ENCODE results near the gene GSTA5. TPM values are rescaled to one million over a fixed set of nuclear protein-coding genes. Genes with fewer than 3 reads are reported as not detected.
A peak's percentile ranks its signal among the peaks of the same experiment; 100 is the strongest.

GSTA5 gene
- not detected for total RNA-seq

DNA sequence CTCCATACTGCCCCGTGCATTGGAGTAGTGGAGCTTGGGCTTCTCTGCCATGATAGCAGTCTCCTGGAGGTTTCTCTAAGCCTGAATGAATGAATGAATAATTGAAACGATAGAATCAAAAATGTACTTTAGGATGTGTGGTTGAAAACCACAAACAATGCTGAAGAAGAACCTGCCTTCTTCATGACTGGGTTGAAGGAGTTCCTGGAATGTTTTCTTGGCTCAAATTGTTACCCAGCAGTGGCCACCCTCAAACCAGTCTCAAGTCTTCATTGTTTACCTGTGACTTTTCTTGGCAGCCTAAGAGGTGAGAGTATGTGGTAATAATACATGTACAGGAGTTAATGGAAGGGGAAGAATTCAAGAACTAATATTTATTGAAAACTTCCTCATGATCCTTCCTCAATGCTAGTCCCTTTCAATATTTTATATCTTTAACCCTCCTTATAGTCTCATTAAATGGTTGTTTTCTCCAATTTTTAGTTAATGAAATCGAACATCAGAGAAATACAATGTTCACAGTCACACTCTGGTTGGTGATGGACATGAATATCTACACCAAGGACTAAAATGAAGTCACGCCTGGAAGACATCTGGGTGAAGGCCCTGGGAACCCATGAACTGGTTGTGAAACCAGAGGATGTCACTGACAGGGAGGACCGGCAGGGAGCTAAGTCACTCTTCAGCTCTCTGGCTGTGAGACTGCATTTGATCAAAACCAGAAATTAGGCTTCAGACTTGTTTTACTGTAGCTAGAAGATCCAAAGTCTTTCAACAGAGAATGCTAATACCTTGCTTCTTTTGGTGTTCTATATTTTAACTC is at the start of gene GSTA5:
TSS of gene GSTA5 (minus strand) at position 51 of the 823 bp plus-strand sequence.
- Histone ChIP-seq H3K4me3 (no peak within 1 kb of the TSS), H3K9me3 (no peaks in the 10 kb centered on the region), H3K27ac (no peak within 1 kb of the TSS), H3K36me3 (no peaks in the 10 kb centered on the region), H3K4me1 (no peaks in the 10 kb centered on the region), H3K27me3 (no peaks in the 10 kb centered on the region)
- DNase-seq (ENCODE audit: low spot score in 2 of 2): no peak
- intact Hi-C loops (cut with DNase I): no loop called here
- TF ChIP-seq CTCF (IDR thresholded peaks at IDR 0.05): no peak

GRCh38 chr6:52890018-52890417 is 49.4 kb upstream of the GSTA5 start:
- intact Hi-C loops (cut with DNase I): no loop called here
- no peak for DNase-seq (ENCODE audit: low spot score in 2 of 2)

DNA sequence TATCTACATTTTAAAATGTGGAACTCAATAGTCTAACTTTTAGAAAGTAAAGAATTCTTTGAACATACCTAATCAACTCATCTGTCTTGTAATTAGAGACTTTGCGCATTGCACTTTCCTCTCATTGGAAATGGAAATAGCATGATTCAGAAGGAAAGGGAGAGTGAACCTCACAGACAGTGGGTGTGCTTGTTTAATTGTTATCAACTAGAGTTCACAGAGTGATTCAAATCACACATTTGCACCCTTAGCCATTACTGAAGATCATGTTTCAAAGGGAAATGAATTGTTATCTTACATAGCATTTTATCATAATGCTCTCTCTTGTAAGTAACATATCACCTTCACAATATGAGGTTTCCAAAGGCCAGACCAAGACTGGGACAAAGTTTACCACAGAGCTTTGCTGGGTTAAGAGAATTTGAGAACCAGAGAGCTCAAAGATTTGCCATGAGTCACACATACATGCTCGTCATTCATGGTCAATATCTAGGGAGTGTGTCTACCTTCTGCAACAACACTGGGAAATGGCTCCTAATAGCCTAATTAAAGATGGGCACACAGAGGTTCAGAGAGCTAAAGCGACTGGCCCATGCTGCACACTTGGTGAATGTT is 47.4 kb upstream of the GSTA5 start:
- Histone ChIP-seq H3K36me3 (no peaks in the 10 kb centered on the region), H3K27me3 (no peaks in the 10 kb centered on the region), H3K4me1 (no peaks in the 10 kb centered on the region), H3K4me3 (no peak overlapping the region), H3K27ac (no peak overlapping the region), H3K9me3 (no peaks in the 10 kb centered on the region)
- TF ChIP-seq CTCF (IDR thresholded peaks at IDR 0.05): no peak
- DNase-seq (ENCODE audit: low spot score in 2 of 2): no peak
- intact Hi-C loops (cut with DNase I): no loop called here

More at GRCh38 chr6:52890018-52890417, 49.4 kb upstream of the GSTA5 start:
- no peaks in the 10 kb centered on the region for H3K9me3 ChIP-seq
- H3K4me3 ChIP-seq: no peak overlapping the region
- no peaks in the 10 kb centered on the region for H3K4me1 ChIP-seq
- no peaks in the 10 kb centered on the region for H3K36me3 ChIP-seq
- no peaks in the 10 kb centered on the region for H3K27me3 ChIP-seq
- TF ChIP-seq CTCF (IDR thresholded peaks at IDR 0.05): no peak
- H3K27ac ChIP-seq: no peak overlapping the region

- intact Hi-C loops (cut with DNase I): loop anchor here (1.0 to 5.0 kb wide), 2 partner anchors 180 to 210 kb away; partner anchors contain the start of gene TMEM14A
- Histone ChIP-seq H3K27me3 (no peaks in the 10 kb centered on the region), H3K4me1 (no peaks in the 10 kb centered on the region), H3K27ac (no peak overlapping the region), H3K36me3 (no peaks in the 10 kb centered on the region), H3K4me3 (peak overlapping the region; percentile 62 to 63), H3K9me3 (no peaks in the 10 kb centered on the region)
- DNase-seq (ENCODE audit: low spot score in 2 of 2): peak in 1 of 2 donors; percentile 77
- TF ChIP-seq CTCF (IDR thresholded peaks at IDR 0.05): peak; percentile 54 to 82 (median 72)
Measured at GRCh38 chr6:52881996-52882841, 41.6 kb upstream of the GSTA5 start.

GRCh38 chr6:52881662-52881995 is 41.0 kb upstream of the GSTA5 start:
- DNase-seq (ENCODE audit: low spot score in 2 of 2): no peak
- intact Hi-C loops (cut with DNase I): loop anchor here (5.0 kb wide), 1 partner anchor 209 kb away; the partner anchor contains the start of gene TMEM14A
- Histone ChIP-seq H3K27ac (no peak overlapping the region), H3K9me3 (no peaks in the 10 kb centered on the region), H3K4me3 (peak overlapping the region; percentile 62 to 63), H3K27me3 (no peaks in the 10 kb centered on the region), H3K36me3 (no peaks in the 10 kb centered on the region), H3K4me1 (no peaks in the 10 kb centered on the region)
- no peak for TF ChIP-seq CTCF (IDR thresholded peaks at IDR 0.05)
